Caco-2 (cell line): Measurements from ENCODE around the gene CACNA1I. TPM values are rescaled to one million over a fixed set of nuclear protein-coding genes. Genes with fewer than 3 reads are reported as not detected.

Source experiments
- BruUV-seq: library from RNA; stranded (reverse); fragments of 400-500 nt; replicated peaks from 2 replicates; lab custom pipeline; 2021; lab: Mats Ljungman, UMichigan
- CTCF ChIA-PET: fragments of 300-600 bp; sonication (Branson Sonifier 250); formaldehyde crosslinking; loops from one replicate; lab custom pipeline; 2022; ENCODE audit warnings: antibody characterized with exemption; lab: Charles Lee
- POLR2A ChIA-PET: fragments of 300-600 bp; sonication (Branson Sonifier 250); formaldehyde crosslinking; loops from one replicate; lab custom pipeline; 2022; ENCODE audit warnings: antibody characterized with exemption; lab: Charles Lee
- DNase-seq, 2 experiments: peaks; one replicate each; pipeline versions ENCODE4 v3.0.0 to v3.0.0-alpha.2; 2020 to 2022
- H3K27me3 ChIP-seq: replicated peaks from 2 replicates; pipeline ENCODE4 v1.6.0; 2011; ENCODE audit warnings: low read length; ENCODE audit not compliant: control insufficient read depth, insufficient read depth
- H3K36me3 ChIP-seq: 2 replicates; pipeline ENCODE4 v1.5.1; 2011; ENCODE audit warnings: low read length; ENCODE audit not compliant: control insufficient read depth, insufficient read depth
- H3K4me1 ChIP-seq: fragments of 250-450 bp; sonication (Bioruptor Pico); 2 replicates; pipeline ENCODE4 v1.5.1; 2020; ENCODE audit warnings: mild to moderate bottlenecking
- H3K4me3 ChIP-seq: 2 replicates; pipeline ENCODE4 v1.5.1; 2011; ENCODE audit warnings: low read depth, mild to moderate bottlenecking, control low read depth, low read length
- H3K9me3 ChIP-seq: fragments of 250-450 bp; sonication (Bioruptor Pico); 2 replicates; pipeline ENCODE4 v1.5.1; 2020; ENCODE audit warnings: mild to moderate bottlenecking, moderate library complexity
- H3K27ac Mint-ChIP-seq: one replicate; pipeline ENCODE4 v1.8.0; 2022; ENCODE audit warnings: mixed read lengths; ENCODE audit not compliant: unreplicated experiment
- H3K27me3 Mint-ChIP-seq: one replicate; pipeline ENCODE4 v1.8.0; 2022; ENCODE audit warnings: mixed read lengths; ENCODE audit not compliant: insufficient read depth, unreplicated experiment
- H3K36me3 Mint-ChIP-seq: one replicate; pipeline ENCODE4 v1.8.0; 2022; ENCODE audit warnings: mild to moderate bottlenecking, mixed read lengths; ENCODE audit not compliant: insufficient read depth, unreplicated experiment
- H3K4me1 Mint-ChIP-seq: one replicate; pipeline ENCODE4 v1.8.0; 2022; ENCODE audit warnings: low read depth, mixed read lengths; ENCODE audit not compliant: unreplicated experiment
- H3K4me3 Mint-ChIP-seq: one replicate; pipeline ENCODE4 v1.8.0; 2022; ENCODE audit warnings: mild to moderate bottlenecking, moderate library complexity, mixed read lengths; ENCODE audit not compliant: unreplicated experiment
- H3K9me3 Mint-ChIP-seq: one replicate; pipeline ENCODE4 v1.8.0; 2022; ENCODE audit warnings: mixed read lengths; ENCODE audit not compliant: unreplicated experiment
- CTCF ChIP-seq, 2 experiments: fragments of 200-600 bp in 1 of 2; IDR thresholded peaks; 1 replicate in 1 of 2; 2 replicates in 1 of 2; pipeline versions ENCODE4 v1.5.1 to v1.8.0; 2011 to 2022; ENCODE audit warnings: antibody characterized with exemption in 1 of 2, control low read depth in 1 of 2, inconsistent platforms in 1 of 2, low read depth in 1 of 2, low read length in 1 of 2, mild to moderate bottlenecking in 1 of 2, moderate library complexity in 1 of 2; ENCODE audit not compliant: insufficient read depth in 1 of 2, severe bottlenecking in 1 of 2, unreplicated experiment in 1 of 2
- intact Hi-C: fragments of 100-400 bp; cut with micrococcal nuclease; formaldehyde crosslinking; loops from one replicate; pipeline ENCODE4 v1.10.0; 2022; ENCODE audit not compliant: unreplicated experiment
- total RNA-seq: library from RNA; stranded (reverse); gene quantifications from 2 replicates; pipeline ENCODE4 v1.2.3, GENCODE V29; 2022

The CACNA1I gene
- total RNA-seq, 1 experiment from 2014 or later: not detected

GRCh38 chr22:39545386-39546365, 24.9 kb upstream of the CACNA1I start:
- peaks cover 21% of the 10 kb centered on the region for H3K27me3 Mint-ChIP-seq
- Histone ChIP-seq H3K36me3 (no peaks in the 10 kb centered on the region), H3K4me1 (no peaks in the 10 kb centered on the region), H3K4me3 (no peak overlapping the region), H3K9me3 (no peaks in the 10 kb centered on the region), H3K27me3 (no peaks in the 10 kb centered on the region)
- no peaks in the 10 kb centered on the region for H3K9me3 Mint-ChIP-seq
- no peaks in the 10 kb centered on the region for H3K4me1 Mint-ChIP-seq
- intact Hi-C loops: no loop called here
- POLR2A ChIA-PET: no interaction called here
- no peak overlapping the region for H3K27ac Mint-ChIP-seq
- H3K4me3 Mint-ChIP-seq: no peak overlapping the region
- no peaks in the 10 kb centered on the region for H3K36me3 Mint-ChIP-seq
- CTCF ChIA-PET: no interaction called here
- no TSS peak for BruUV-seq
- TF ChIP-seq CTCF (IDR thresholded peaks at IDR 0.05; ENCODE audit: insufficient read depth in 1 of 2, low read depth in 1 of 2, low read length in 1 of 2, severe bottlenecking in 1 of 2, unreplicated experiment in 1 of 2): no peak
- DNase-seq: peak in 1 of 2 experiments; percentile 75

GRCh38 chr22:39546889-39547586, 23.5 kb upstream of the CACNA1I start:
- no peak for TF ChIP-seq CTCF (IDR thresholded peaks at IDR 0.05; ENCODE audit: insufficient read depth in 1 of 2, low read depth in 1 of 2, low read length in 1 of 2, severe bottlenecking in 1 of 2, unreplicated experiment in 1 of 2)
- intact Hi-C loops: no loop called here
- H3K9me3 ChIP-seq: no peaks in the 10 kb centered on the region
- Mint-ChIP-seq H3K27ac (no peak overlapping the region), H3K4me1 (no peaks in the 10 kb centered on the region), H3K9me3 (no peaks in the 10 kb centered on the region), H3K27me3 (peaks cover 25% of the 10 kb centered on the region), H3K36me3 (no peaks in the 10 kb centered on the region), H3K4me3 (no peak overlapping the region)
- H3K4me1 ChIP-seq: no peaks in the 10 kb centered on the region
- DNase-seq: no peak
- ChIA-PET POLR2A (no interaction called here), CTCF (no interaction called here)
- no peaks in the 10 kb centered on the region for H3K36me3 ChIP-seq
- H3K4me3 ChIP-seq: no peak overlapping the region
- no TSS peak for BruUV-seq
- H3K27me3 ChIP-seq: no peaks in the 10 kb centered on the region

- CTCF ChIA-PET: no interaction called here
- Histone ChIP-seq H3K4me3 (no peak overlapping the region), H3K27me3 (no peaks in the 10 kb centered on the region), H3K4me1 (no peaks in the 10 kb centered on the region), H3K9me3 (no peaks in the 10 kb centered on the region), H3K36me3 (no peaks in the 10 kb centered on the region)
- intact Hi-C loops: no loop called here
- no peaks in the 10 kb centered on the region for H3K4me1 Mint-ChIP-seq
- BruUV-seq: no TSS peak
- POLR2A ChIA-PET: no interaction called here
- H3K27ac Mint-ChIP-seq: no peak overlapping the region
- no peaks in the 10 kb centered on the region for H3K9me3 Mint-ChIP-seq
- H3K36me3 Mint-ChIP-seq: no peaks in the 10 kb centered on the region
- no peak for DNase-seq
- H3K4me3 Mint-ChIP-seq: no peak overlapping the region
- peaks cover 25% of the 10 kb centered on the region for H3K27me3 Mint-ChIP-seq
- no peak for TF ChIP-seq CTCF (IDR thresholded peaks at IDR 0.05; ENCODE audit: insufficient read depth in 1 of 2, low read depth in 1 of 2, low read length in 1 of 2, severe bottlenecking in 1 of 2, unreplicated experiment in 1 of 2)
Measured at GRCh38 chr22:39547587-39547947, 23.0 kb upstream of the CACNA1I start.
